Hepatocyte (in vitro differentiated cells): ENCODE measurements around the gene TGFBR3L.

Source experiments
- EZH2 ChIP-seq: fragments of 200-600 bp; sonication (generic); IDR thresholded peaks from 2 replicates; pipeline ENCODE4 v1.6.1; 2016; ENCODE audit warnings: antibody characterized with exemption, mild to moderate bottlenecking, borderline replicate concordance
- TF ChIP-seq, protein P1 (sequence below): fragments of 200-600 bp; sonication (generic); IDR thresholded peaks from 2 replicates; pipeline ENCODE4 v1.5.1; 2016; ENCODE audit warnings: antibody characterized with exemption, mild to moderate bottlenecking; ENCODE audit not compliant: poor library complexity

DNA sequence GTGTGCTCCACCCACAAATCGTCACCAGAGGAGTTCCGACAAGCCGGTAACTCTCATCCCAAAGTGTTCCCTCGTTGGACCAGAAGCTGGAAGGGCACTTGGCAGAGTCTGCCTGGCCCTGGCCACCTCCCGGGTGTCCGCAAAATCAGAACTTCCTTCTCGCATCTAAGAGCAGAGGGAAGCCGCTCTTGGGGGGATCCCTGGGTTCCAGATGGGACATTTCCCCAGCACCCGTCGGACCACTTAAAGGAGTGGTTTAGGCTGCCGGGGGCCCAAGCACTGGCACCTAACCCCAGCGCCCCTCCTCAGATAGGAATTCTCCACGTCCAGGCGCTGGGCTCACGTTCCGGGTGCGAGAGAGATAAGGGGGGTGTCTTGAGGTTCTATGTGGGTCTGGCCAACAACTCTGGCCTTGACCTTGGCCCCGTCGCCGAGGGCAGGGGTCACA is 11.8 kb upstream of the TGFBR3L start:
- TF ChIP-seq, protein P1, sequence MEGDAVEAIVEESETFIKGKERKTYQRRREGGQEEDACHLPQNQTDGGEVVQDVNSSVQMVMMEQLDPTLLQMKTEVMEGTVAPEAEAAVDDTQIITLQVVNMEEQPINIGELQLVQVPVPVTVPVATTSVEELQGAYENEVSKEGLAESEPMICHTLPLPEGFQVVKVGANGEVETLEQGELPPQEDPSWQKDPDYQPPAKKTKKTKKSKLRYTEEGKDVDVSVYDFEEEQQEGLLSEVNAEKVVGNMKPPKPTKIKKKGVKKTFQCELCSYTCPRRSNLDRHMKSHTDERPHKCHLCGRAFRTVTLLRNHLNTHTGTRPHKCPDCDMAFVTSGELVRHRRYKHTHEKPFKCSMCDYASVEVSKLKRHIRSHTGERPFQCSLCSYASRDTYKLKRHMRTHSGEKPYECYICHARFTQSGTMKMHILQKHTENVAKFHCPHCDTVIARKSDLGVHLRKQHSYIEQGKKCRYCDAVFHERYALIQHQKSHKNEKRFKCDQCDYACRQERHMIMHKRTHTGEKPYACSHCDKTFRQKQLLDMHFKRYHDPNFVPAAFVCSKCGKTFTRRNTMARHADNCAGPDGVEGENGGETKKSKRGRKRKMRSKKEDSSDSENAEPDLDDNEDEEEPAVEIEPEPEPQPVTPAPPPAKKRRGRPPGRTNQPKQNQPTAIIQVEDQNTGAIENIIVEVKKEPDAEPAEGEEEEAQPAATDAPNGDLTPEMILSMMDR: no peak
- TF ChIP-seq EZH2: no peak
